PC-9 (cell line): ENCODE results near the gene AUTS2. TPM values are rescaled to one million over a fixed set of nuclear protein-coding genes. Genes with fewer than 3 reads are reported as not detected.

ENCODE experiments used
- BruUV-seq: library from RNA; stranded (reverse); fragments of 400-500 nt; replicated peaks from 2 replicates; lab custom pipeline; 2021; lab: Mats Ljungman, UMichigan
- CTCF ChIA-PET: fragments of 300-600 bp; sonication (Branson Sonifier 250); formaldehyde crosslinking; loops from one replicate; lab custom pipeline; 2022; ENCODE audit warnings: antibody characterized with exemption; lab: Charles Lee
- POLR2A ChIA-PET: fragments of 300-600 bp; sonication (Branson Sonifier 250); formaldehyde crosslinking; loops from one replicate; lab custom pipeline; 2022; ENCODE audit warnings: antibody characterized with exemption; ENCODE audit not compliant: unreplicated experiment; lab: Charles Lee
- DNase-seq, 2 experiments: peaks; one replicate each; pipeline versions ENCODE4 v3.0.0 to v3.0.0-alpha.2; 2015 to 2022; ENCODE audit warnings: mixed read lengths in 1 of 2
- H2AFZ ChIP-seq: fragments of 200-600 bp; sonication (generic); 2 replicates; pipeline ENCODE4 v1.8.1; 2017; ENCODE audit warnings: antibody characterized with exemption
- H3F3A ChIP-seq: fragments of 200-600 bp; sonication (generic); 2 replicates; pipeline ENCODE4 v1.8.1; 2017; ENCODE audit warnings: antibody characterized with exemption, mild to moderate bottlenecking, low read depth; ENCODE audit not compliant: insufficient read depth
- H3K27ac ChIP-seq: fragments of 200-600 bp; sonication (generic); 2 replicates; pipeline ENCODE4 v1.6.1; 2016; ENCODE audit warnings: mixed run types
- H3K27me3 ChIP-seq: fragments of 200-600 bp; sonication (generic); 2 replicates; pipeline ENCODE4 v1.6.1; 2016; ENCODE audit warnings: low read depth, mixed run types; ENCODE audit not compliant: insufficient read depth
- H3K36me3 ChIP-seq: fragments of 200-600 bp; sonication (generic); 2 replicates; pipeline ENCODE4 v1.6.1; 2016; ENCODE audit warnings: low read depth, mixed run types
- H3K4me1 ChIP-seq: fragments of 200-600 bp; sonication (generic); replicated peaks from 2 replicates; pipeline ENCODE4 v1.6.1; 2016; ENCODE audit warnings: mixed run types; ENCODE audit not compliant: insufficient read depth
- H3K4me2 ChIP-seq: fragments of 200-600 bp; sonication (generic); 2 replicates; pipeline ENCODE4 v1.6.1; 2017; ENCODE audit warnings: mixed run types
- H3K4me3 ChIP-seq: fragments of 200-600 bp; sonication (generic); 2 replicates; pipeline ENCODE4 v1.6.1; 2016; ENCODE audit warnings: mixed run types
- H3K79me2 ChIP-seq: fragments of 200-600 bp; sonication (generic); 2 replicates; pipeline ENCODE4 v1.6.1; 2017; ENCODE audit warnings: low read depth, mixed run types
- H3K9me2 ChIP-seq: fragments of 200-600 bp; sonication (generic); 2 replicates; pipeline ENCODE4 v1.8.1; 2017; ENCODE audit warnings: mild to moderate bottlenecking; ENCODE audit not compliant: insufficient read depth
- H3K9me3 ChIP-seq: fragments of 200-600 bp; sonication (generic); 2 replicates; pipeline ENCODE4 v1.8.1; 2016; ENCODE audit warnings: low read depth; ENCODE audit not compliant: insufficient read depth
- H4K20me1 ChIP-seq: fragments of 200-600 bp; sonication (generic); 2 replicates; pipeline ENCODE4 v1.8.1; 2017; ENCODE audit not compliant: insufficient read depth
- CTCF ChIP-seq: fragments of 200-600 bp; sonication (generic); conservative IDR thresholded peaks from 2 replicates; pipeline ENCODE4 v1.6.1; 2017; ENCODE audit warnings: mixed run types, antibody characterized with exemption, mild to moderate bottlenecking, moderate library complexity
- EZH2 ChIP-seq: fragments of 200-600 bp; sonication (generic); IDR thresholded peaks from 2 replicates; pipeline ENCODE4 v1.8.0; 2017; ENCODE audit warnings: antibody characterized with exemption, low read depth
- intact Hi-C: fragments of 100-400 bp; cut with micrococcal nuclease; formaldehyde crosslinking; loops from one replicate; pipeline ENCODE4 v1.10.0; 2022; ENCODE audit not compliant: unreplicated experiment
- total RNA-seq: library from RNA; stranded (reverse); gene quantifications from 2 replicates; pipeline ENCODE4 v1.2.3, GENCODE V29; 2021

The AUTS2 gene
- total RNA-seq, 1 experiment from 2014 or later, result not detected

GRCh38 chr7:70582927-70583895 is 984.9 kb downstream of the AUTS2 start:
- Histone ChIP-seq H3F3A (no peaks in the 10 kb centered on the region), H3K4me3 (no peak overlapping the region), H2AFZ (no peak overlapping the region), H3K9me3 (no peaks in the 10 kb centered on the region), H3K79me2 (no peaks in the 10 kb centered on the region), H3K9me2 (no peaks in the 10 kb centered on the region), H3K4me2 (no peak overlapping the region), H3K27me3 (peaks cover 63% of the 10 kb centered on the region), H3K4me1 (no peaks in the 10 kb centered on the region), H4K20me1 (no peaks in the 10 kb centered on the region), H3K27ac (no peak overlapping the region), H3K36me3 (no peaks in the 10 kb centered on the region)
- ChIA-PET POLR2A (no interaction called here), CTCF (no interaction called here)
- intact Hi-C loops, result no loop called here
- no peak for DNase-seq
- TF ChIP-seq EZH2 (no peak), CTCF (no peak)
- no TSS peak for BruUV-seq

DNA sequence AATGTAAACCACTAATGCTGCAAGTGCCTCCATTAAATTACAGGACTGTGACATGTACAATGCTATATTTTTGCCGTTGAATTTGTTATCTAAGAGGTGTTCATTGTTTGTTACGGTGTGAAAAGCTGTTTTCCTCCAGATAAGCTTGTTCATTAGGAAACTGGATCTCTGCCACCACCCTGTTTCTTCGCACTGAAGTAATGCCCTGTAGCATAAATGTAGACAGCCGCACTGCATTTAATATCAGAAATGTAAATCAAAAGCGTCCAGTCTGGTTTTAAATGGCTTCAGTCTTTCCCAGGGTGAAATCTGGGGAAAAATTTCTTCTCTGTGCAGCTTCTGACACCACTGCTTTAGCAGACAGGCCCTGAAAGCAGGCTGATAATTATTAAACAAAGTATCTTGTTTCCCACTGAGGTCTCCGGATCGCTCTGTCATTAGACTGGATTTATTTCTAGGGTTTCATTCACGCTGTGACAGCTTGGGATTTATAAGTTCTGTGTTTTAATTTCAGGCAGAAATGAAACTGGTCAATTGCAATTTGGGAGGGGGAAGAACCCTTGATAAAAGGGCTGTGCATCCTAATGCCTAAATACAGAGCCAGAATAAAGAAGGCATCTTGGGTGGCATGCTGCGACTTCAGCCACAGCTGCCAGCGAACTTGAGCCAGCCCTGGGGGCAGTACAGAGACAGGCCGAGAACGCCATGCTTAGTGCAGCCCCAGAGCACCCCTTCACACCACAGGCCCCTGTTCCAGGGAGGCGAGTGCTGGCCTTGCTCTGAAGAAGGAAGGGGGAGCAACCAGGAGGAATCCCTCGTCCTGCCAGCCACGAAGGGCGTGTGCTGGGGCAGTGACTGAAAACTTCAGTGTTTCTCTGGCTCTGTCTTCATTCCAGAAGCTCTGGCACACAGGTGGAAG is 985.9 kb downstream of the AUTS2 start:
- intact Hi-C loops, result no loop called here
- no peak for DNase-seq
- H3K9me2 ChIP-seq, result no peaks in the 10 kb centered on the region
- CTCF ChIA-PET, result no interaction called here
- TF ChIP-seq CTCF (no peak), EZH2 (no peak)
- BruUV-seq, result no TSS peak
- no peak overlapping the region for H3K27ac ChIP-seq
- H2AFZ ChIP-seq, result no peak overlapping the region
- H3K9me3 ChIP-seq, result no peaks in the 10 kb centered on the region
- no peaks in the 10 kb centered on the region for H4K20me1 ChIP-seq
- H3K4me3 ChIP-seq, result no peak overlapping the region
- H3K4me1 ChIP-seq, result no peaks in the 10 kb centered on the region
- POLR2A ChIA-PET, result no interaction called here
- peaks cover 73% of the 10 kb centered on the region for H3K27me3 ChIP-seq
- no peaks in the 10 kb centered on the region for H3F3A ChIP-seq
- H3K4me2 ChIP-seq, result no peak overlapping the region
- no peaks in the 10 kb centered on the region for H3K36me3 ChIP-seq
- no peaks in the 10 kb centered on the region for H3K79me2 ChIP-seq

DNA sequence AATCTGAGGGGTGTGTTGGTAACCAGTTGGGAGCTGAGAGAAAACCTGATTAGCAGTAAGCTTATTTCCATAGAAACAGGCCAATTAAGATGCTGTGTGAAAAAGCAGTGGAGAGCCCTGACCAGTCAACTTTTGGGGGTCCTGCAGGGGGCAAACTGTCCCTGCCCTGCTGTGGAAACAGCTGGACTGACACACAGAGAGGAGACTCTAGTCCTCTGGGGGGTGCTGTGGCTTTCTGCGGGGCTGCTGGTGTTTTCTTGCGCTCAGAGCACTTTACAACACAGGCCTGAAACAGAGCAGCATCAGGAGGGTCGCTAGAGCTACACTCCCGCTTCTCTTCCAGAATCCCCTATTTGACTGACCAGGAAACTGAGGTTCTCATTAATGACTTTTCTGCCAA is 986.8 kb downstream of the AUTS2 start:
- DNase-seq, result no peak
- no peaks in the 10 kb centered on the region for H3K79me2 ChIP-seq
- H3K4me2 ChIP-seq, result no peak overlapping the region
- H3K9me3 ChIP-seq, result no peaks in the 10 kb centered on the region
- POLR2A ChIA-PET, result no interaction called here
- no peaks in the 10 kb centered on the region for H3K9me2 ChIP-seq
- peaks cover 69% of the 10 kb centered on the region for H3K27me3 ChIP-seq
- no TSS peak for BruUV-seq
- CTCF ChIA-PET, result no interaction called here
- H3K27ac ChIP-seq, result no peak overlapping the region
- H3K36me3 ChIP-seq, result no peaks in the 10 kb centered on the region
- H4K20me1 ChIP-seq, result no peaks in the 10 kb centered on the region
- no peak overlapping the region for H3K4me3 ChIP-seq
- TF ChIP-seq CTCF, result no peak
- TF ChIP-seq EZH2, result no peak
- no peak overlapping the region for H2AFZ ChIP-seq
- intact Hi-C loops, result no loop called here
- H3F3A ChIP-seq, result no peaks in the 10 kb centered on the region
- no peaks in the 10 kb centered on the region for H3K4me1 ChIP-seq
